GM23338 (cell line): Measurements from ENCODE around the gene AQP3. TPM values are rescaled to one million over a fixed set of nuclear protein-coding genes. Genes with fewer than 3 reads are reported as not detected.

Experiments used
- ATAC-seq: fragments of 200-7000 bp; cut with Tn5 transposase; 3 replicates; pipeline ENCODE4 v1.9.1; 2020
- DNase-seq: peaks from one replicate; pipeline ENCODE4 v3.0.0-alpha.2; 2015; ENCODE audit warnings: low spot score
- H2AFZ ChIP-seq: fragments of 200-600 bp; sonication (generic); 2 replicates; pipeline ENCODE4 v1.8.0; 2016; ENCODE audit warnings: antibody characterized with exemption, mild to moderate bottlenecking, moderate library complexity
- H3F3A ChIP-seq: fragments of 200-600 bp; sonication (generic); replicated peaks from 2 replicates; pipeline ENCODE4 v1.8.0; 2017; ENCODE audit warnings: antibody characterized with exemption, mixed run types, low read depth
- H3K27ac ChIP-seq: fragments of 200-600 bp; sonication (generic); 2 replicates; pipeline ENCODE4 v1.6.1; 2016; ENCODE audit warnings: low read depth
- H3K27me3 ChIP-seq: fragments of 200-600 bp; sonication (generic); 2 replicates; pipeline ENCODE4 v1.8.0; 2016; ENCODE audit warnings: mild to moderate bottlenecking, mixed run types, moderate library complexity; ENCODE audit not compliant: insufficient read depth
- H3K36me3 ChIP-seq: fragments of 200-600 bp; sonication (generic); 2 replicates; pipeline ENCODE4 v1.8.0; 2016; ENCODE audit warnings: mild to moderate bottlenecking; ENCODE audit not compliant: insufficient read depth
- H3K4me1 ChIP-seq: fragments of 200-600 bp; sonication (generic); 2 replicates; pipeline ENCODE4 v1.8.0; 2016; ENCODE audit warnings: mild to moderate bottlenecking, moderate library complexity; ENCODE audit not compliant: insufficient read depth
- H3K4me2 ChIP-seq: fragments of 200-600 bp; sonication (generic); 2 replicates; pipeline ENCODE4 v1.7.1; 2017; ENCODE audit warnings: mixed run types
- H3K4me3 ChIP-seq: fragments of 200-600 bp; sonication (generic); 2 replicates; pipeline ENCODE4 v1.6.1; 2016; ENCODE audit warnings: mixed run types
- H3K79me2 ChIP-seq: fragments of 200-600 bp; sonication (generic); replicated peaks from 2 replicates; pipeline ENCODE4 v1.8.0; 2017; ENCODE audit warnings: mild to moderate bottlenecking; ENCODE audit not compliant: insufficient read depth
- H3K9me2 ChIP-seq: fragments of 200-600 bp; sonication (generic); 2 replicates; pipeline ENCODE4 v1.8.0; 2017; ENCODE audit not compliant: insufficient read depth
- H4K20me1 ChIP-seq: fragments of 200-600 bp; sonication (generic); replicated peaks from 2 replicates; pipeline ENCODE4 v1.8.0; 2017; ENCODE audit warnings: mild to moderate bottlenecking; ENCODE audit not compliant: insufficient read depth
- H3K27ac Mint-ChIP-seq: 2 replicates; pipeline ENCODE4 v1.8.0; 2020; ENCODE audit warnings: inconsistent platforms, mild to moderate bottlenecking, moderate library complexity, mixed read lengths
- H3K27me3 Mint-ChIP-seq: 3 replicates; pipeline ENCODE4 v1.8.0; 2022; ENCODE audit warnings: low read depth, mild to moderate bottlenecking, moderate library complexity, mixed read lengths, inconsistent platforms; ENCODE audit not compliant: insufficient read depth, poor library complexity
- H3K36me3 Mint-ChIP-seq: 3 replicates; pipeline ENCODE4 v1.8.0; 2021; ENCODE audit warnings: low read depth, mild to moderate bottlenecking, inconsistent platforms, moderate library complexity, mixed read lengths
- H3K4me1 Mint-ChIP-seq: 3 replicates; pipeline ENCODE4 v1.8.0; 2020; ENCODE audit warnings: mild to moderate bottlenecking, inconsistent platforms, mixed read lengths
- H3K4me3 Mint-ChIP-seq: 3 replicates; pipeline ENCODE4 v1.8.0; 2021; ENCODE audit warnings: moderate library complexity, mild to moderate bottlenecking, inconsistent platforms, mixed read lengths
- H3K9me3 Mint-ChIP-seq: 3 replicates; pipeline ENCODE4 v1.8.0; 2020; ENCODE audit warnings: moderate library complexity, mild to moderate bottlenecking, inconsistent platforms, mixed read lengths
- CREB1 ChIP-seq: fragments of 250-450 bp; sonication (Bioruptor Pico); IDR thresholded peaks from 2 replicates; pipeline ENCODE4 v1.5.0; 2020; ENCODE audit warnings: low read depth, mild to moderate bottlenecking, moderate library complexity
- CTCF ChIP-seq, 2 experiments: fragments of 200-600 bp in 1 of 2; sonication (generic) in 1 of 2; conservative IDR thresholded peaks; 2 replicates each; pipeline versions ENCODE4 v1.5.1 to v1.6.1; 2016 to 2017; ENCODE audit warnings: antibody characterized with exemption in 2 of 2, low read depth in 2 of 2, mild to moderate bottlenecking in 2 of 2, moderate library complexity in 1 of 2
- ETS1 ChIP-seq: IDR thresholded peaks from 2 replicates; pipeline ENCODE4 v1.6.1; 2016; ENCODE audit warnings: antibody characterized with exemption
- EZH2 ChIP-seq: fragments of 200-600 bp; sonication (generic); IDR thresholded peaks from one replicate; pipeline ENCODE4 v1.8.0; 2017; ENCODE audit warnings: antibody characterized with exemption, mild to moderate bottlenecking, low read depth; ENCODE audit not compliant: unreplicated experiment
- EZH2phosphoT487 ChIP-seq: fragments of 200-600 bp; sonication (generic); IDR thresholded peaks from one replicate; pipeline ENCODE4 v1.8.1; 2018; ENCODE audit warnings: antibody characterized with exemption; ENCODE audit not compliant: unreplicated experiment
- JUNB ChIP-seq: IDR thresholded peaks from one replicate; pipeline ENCODE4 v1.6.1; 2016; ENCODE audit warnings: antibody characterized with exemption; ENCODE audit not compliant: unreplicated experiment
- NANOG ChIP-seq: IDR thresholded peaks from 2 replicates; pipeline ENCODE4 v1.6.1; 2016; ENCODE audit warnings: antibody characterized with exemption, borderline replicate concordance
- POLR2AphosphoS5 ChIP-seq: IDR thresholded peaks from 2 replicates; pipeline ENCODE4 v1.6.1; 2016; ENCODE audit warnings: antibody characterized with exemption, low read depth
- REST ChIP-seq: IDR thresholded peaks from one replicate; pipeline ENCODE4 v1.6.1; 2018; ENCODE audit warnings: antibody characterized with exemption; ENCODE audit not compliant: unreplicated experiment
- STAT1 ChIP-seq: IDR thresholded peaks from one replicate; pipeline ENCODE4 v1.6.1; 2016; ENCODE audit warnings: antibody characterized with exemption; ENCODE audit not compliant: unreplicated experiment
- ZNF114 ChIP-seq: fragments of 250-450 bp; sonication (Bioruptor Pico); IDR thresholded peaks from 2 replicates; pipeline ENCODE4 v1.5.0; 2020; ENCODE audit warnings: mild to moderate bottlenecking, moderate library complexity
- ZNF331 ChIP-seq: fragments of 250-450 bp; sonication (Bioruptor Pico); IDR thresholded peaks from 2 replicates; pipeline ENCODE4 v1.5.0; 2020; ENCODE audit warnings: low read depth, mild to moderate bottlenecking, moderate library complexity
- ZNF462 ChIP-seq: fragments of 250-450 bp; sonication (Bioruptor Pico); IDR thresholded peaks from 2 replicates; pipeline ENCODE4 v1.5.0; 2020; ENCODE audit warnings: mild to moderate bottlenecking, moderate library complexity
- long read RNA-seq: library from polyadenylated mRNA; unstranded; transcript quantifications from one replicate; pipeline ENCODE4 v2.0.0, GENCODE V29; 2020; ENCODE audit not compliant: unreplicated experiment
- polyA plus RNA-seq: library from polyadenylated mRNA; unstranded; fragments of >200 nt; fragmentation: Nextera tagmentation; extraction: Ambion mirVana; gene quantifications from 2 replicates; pipeline ENCODE4 v1.2.1, GENCODE V29; 2016
- total RNA-seq: library from RNA; depleted of rRNA; stranded (reverse); fragments of >200 nt; shearing (Covaris generic); gene quantifications from 2 replicates; pipeline ENCODE4 v1.2.3, GENCODE V29; 2014; rRNA removed

The AQP3 gene
- total RNA-seq: 3.5 and 3.8 TPM in 2 replicates
- 1.4 and 1.6 TPM in 2 replicates for polyA plus RNA-seq
- long read RNA-seq, partial matches to known transcripts: 0 of 3 reads
- long read RNA-seq, other reads (novel, unspliced or antisense): 0 of 3 reads

- no peaks in the 10 kb centered on the region for H3K9me3 Mint-ChIP-seq
- Histone ChIP-seq H3F3A (0 out of 2 replicates have a peak, but pooled peaks cover 8% of the 10 kb centered on the region), H3K4me1 (peaks cover 23% of the 10 kb centered on the region), H3K4me3 (peak within 1 kb of the TSS; percentile 79), H2AFZ (peak within 1 kb of the TSS; percentile 99), H3K27ac (no peak within 1 kb of the TSS), H3K79me2 (no peaks in the 10 kb centered on the region), H3K36me3 (no peaks in the 10 kb centered on the region), H3K4me2 (peak within 1 kb of the TSS; percentile 95), H3K27me3 (peaks cover 26% of the 10 kb centered on the region), H4K20me1 (no peaks in the 10 kb centered on the region), H3K9me2 (no peaks in the 10 kb centered on the region)
- H3K27me3 Mint-ChIP-seq: peaks cover 32% of the 10 kb centered on the region
- ATAC-seq (peak; percentile 85), DNase-seq (peak; percentile 89)
- no peak within 1 kb of the TSS for H3K27ac Mint-ChIP-seq
- H3K4me1 Mint-ChIP-seq: peaks cover 40% of the 10 kb centered on the region; the same call in 2 of the 3 replicates
- TF ChIP-seq JUNB (no peak), ZNF114 (CRISPR knock-in tag) (no peak), ZNF331 (CRISPR knock-in tag) (no peak), CREB1 (0 out of 2 replicates have a peak, but pooled peaks have one; percentile 14), STAT1 (no peak), EZH2phosphoT487 (no peak), EZH2 (no peak), NANOG (no peak), REST (no peak), ETS1 (peak; percentile 45; the same call in 1 of the 2 replicates), CTCF (conservative IDR thresholded peaks at IDR 0.05; ENCODE audit: low read depth in 2 of 2) (peak; percentile 13 to 54; a peak in 3 of 4 replicates), ZNF462 (no peak), POLR2AphosphoS5 (no peak)
- H3K4me3 Mint-ChIP-seq: peak within 1 kb of the TSS; percentile 80
- H3K36me3 Mint-ChIP-seq: no peaks in the 10 kb centered on the region
Observed at GRCh38 chr9:33446946-33447798, at the start of gene AQP3. TSS of gene AQP3 (minus strand) at chr9:33447593. CDS start at chr9:33447530, 63 bp downstream.
